ENCODE results near the gene OR4D2.
A peak's percentile ranks its signal among the peaks of the same experiment; 100 is the strongest.

Gene OR4D2

DNA sequence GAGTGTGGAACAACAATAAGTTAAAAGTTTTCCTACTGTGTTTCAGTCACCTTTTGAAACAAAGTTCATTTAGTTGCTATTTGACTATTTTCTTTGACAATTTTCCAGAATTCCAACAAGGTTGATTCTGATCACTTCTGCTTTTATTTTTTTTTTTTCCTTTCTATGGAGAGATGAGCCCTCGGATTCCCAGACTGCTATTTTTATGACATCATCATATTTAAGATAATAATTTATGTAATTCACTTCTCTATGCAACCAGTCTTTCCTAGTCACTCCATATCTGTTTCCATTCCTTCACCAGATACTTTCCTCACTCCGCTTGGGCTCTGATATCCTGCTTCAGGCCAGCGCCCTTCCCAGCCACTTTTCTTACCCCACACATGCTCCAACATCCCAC, 8.1 kb downstream of the OR4D2 start:
- DNase-seq (ENCODE audit: low spot score) = no peak

GRCh38 chr17:58176200-58176599, 9.4 kb downstream of the OR4D2 start:
- DNase-seq (ENCODE audit: low spot score) = no peak

DNA sequence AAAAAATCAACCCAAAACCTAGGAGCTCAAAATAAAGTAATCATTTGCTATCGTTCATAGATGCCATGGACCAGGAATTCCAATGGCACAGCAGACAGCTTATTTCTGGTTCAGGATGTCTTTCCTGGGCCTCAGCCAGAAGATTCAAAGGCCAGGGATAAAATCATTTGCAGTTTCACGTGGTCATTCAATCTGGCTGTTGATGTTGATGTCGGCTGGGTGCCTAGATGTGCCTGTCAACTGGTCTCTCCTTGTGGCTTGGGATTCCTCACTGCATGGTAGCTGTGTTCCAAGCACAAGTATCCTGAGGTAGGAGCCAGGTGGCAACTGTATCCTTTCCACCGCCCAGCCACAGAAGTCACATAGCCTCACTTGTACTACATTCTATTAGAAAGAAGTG, 15.0 kb downstream of the OR4D2 start:
- DNase-seq (ENCODE audit: low spot score) = no peak

GRCh38 chr17:58183514-58183913, 16.7 kb downstream of the OR4D2 start:
- no peak for DNase-seq (ENCODE audit: low spot score)

- DNase-seq (ENCODE audit: low spot score) = no peak
Observed at GRCh38 chr17:58184308-58184985, 17.7 kb downstream of the OR4D2 start.

GRCh38 chr17:58184986-58185761, 18.4 kb downstream of the OR4D2 start:
- no peak for DNase-seq (ENCODE audit: low spot score)

DNA sequence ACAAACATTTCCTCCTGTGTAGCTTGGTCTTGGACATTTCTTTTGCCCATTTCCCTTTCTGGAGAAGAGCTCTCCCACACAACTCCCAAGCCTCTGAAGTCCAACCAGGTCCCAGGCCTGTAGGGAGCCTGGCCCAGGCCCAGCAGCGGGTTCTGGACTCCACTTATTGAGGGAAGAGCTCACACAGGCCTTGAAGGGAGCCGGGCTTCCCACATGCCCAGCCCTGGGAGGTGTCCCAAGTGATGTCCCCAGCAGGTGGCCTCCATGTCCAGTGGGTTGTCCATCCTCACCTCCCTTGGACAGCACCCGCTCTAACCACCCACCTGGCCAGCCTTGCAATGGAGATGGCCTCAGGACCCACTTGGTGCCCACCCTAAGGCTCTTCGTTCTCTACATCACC, 19.8 kb downstream of the OR4D2 start:
- no peak for DNase-seq (ENCODE audit: low spot score)

GRCh38 chr17:58187063-58187462, 20.3 kb downstream of the OR4D2 start:
- no peak for DNase-seq (ENCODE audit: low spot score)

- no peak for DNase-seq (ENCODE audit: low spot score)
Observed at GRCh38 chr17:58187675-58188074, 20.9 kb downstream of the OR4D2 start.

- DNase-seq (ENCODE audit: low spot score) = no peak
Observed at GRCh38 chr17:58189436-58190146, 22.8 kb downstream of the OR4D2 start.

DNA sequence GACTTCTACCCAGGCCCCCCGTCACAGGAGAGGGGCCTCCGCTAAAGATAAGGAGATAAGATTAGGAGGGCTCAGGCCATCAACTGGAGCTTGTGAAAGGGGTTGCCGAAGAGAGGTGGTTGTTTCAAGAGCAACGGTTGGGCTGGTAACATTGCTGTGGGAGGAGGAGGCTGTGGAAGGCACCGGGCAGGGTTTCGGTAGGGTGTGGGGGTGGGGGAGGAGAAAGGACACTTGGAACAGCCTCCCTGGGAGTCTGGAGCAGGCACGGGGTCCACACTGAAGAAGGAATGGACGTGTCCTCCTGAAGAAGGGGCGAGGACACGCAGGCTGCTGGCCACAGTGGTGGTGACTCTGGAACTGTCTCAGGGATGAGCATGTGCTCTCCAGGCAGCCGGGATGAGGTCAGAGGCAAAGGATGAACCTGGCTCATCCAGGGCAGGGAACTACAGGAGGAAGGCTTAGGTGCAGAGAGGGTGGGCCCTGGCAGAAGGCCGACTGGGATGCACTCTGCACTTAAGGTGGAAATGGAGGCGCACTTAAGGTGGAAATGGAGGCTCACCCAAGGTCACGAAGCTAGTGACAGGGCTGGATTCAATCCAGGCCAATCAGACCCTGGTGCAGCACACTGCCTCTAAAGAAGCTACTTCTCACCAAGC, 24.6 kb downstream of the OR4D2 start:
- no peak for DNase-seq (ENCODE audit: low spot score)

GRCh38 chr17:58192612-58193011, 25.8 kb downstream of the OR4D2 start, which contains the start of gene EPX:
Gene EPX, plus strand, starts transcription at chr17:58192726. Its CDS starts 121 bp downstream, at chr17:58192847.
- no peak for DNase-seq (ENCODE audit: low spot score)

DNA sequence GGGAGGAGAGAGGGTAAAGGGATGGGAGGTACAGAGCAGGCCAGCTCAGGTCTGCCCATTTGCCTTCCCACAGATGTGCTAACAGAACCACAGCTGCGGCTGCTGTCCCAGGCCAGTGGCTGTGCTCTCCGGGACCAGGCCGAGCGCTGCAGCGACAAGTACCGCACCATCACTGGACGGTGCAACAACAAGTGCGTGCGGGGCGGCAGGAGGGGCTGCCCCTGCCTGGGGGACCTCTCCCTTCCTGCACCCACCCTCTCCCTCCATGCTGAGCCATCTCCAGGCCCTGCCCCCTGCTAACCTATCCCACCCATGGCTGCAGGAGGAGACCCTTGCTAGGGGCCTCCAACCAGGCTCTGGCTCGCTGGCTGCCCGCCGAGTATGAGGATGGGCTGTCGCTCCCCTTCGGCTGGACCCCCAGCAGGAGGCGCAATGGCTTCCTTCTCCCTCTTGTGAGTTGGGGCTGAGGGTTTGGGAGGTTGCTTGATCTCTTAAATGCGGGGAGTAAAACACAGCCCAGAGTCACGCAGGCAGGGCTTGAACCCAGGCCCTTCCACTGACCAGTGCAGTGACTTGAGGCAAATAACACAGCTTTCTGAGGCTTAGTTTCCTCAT, 27.0 kb downstream of the OR4D2 start:
- no peak for DNase-seq (ENCODE audit: low spot score)

- DNase-seq (ENCODE audit: low spot score) = no peak
Observed at GRCh38 chr17:58195518-58196123, 28.8 kb downstream of the OR4D2 start.

DNA sequence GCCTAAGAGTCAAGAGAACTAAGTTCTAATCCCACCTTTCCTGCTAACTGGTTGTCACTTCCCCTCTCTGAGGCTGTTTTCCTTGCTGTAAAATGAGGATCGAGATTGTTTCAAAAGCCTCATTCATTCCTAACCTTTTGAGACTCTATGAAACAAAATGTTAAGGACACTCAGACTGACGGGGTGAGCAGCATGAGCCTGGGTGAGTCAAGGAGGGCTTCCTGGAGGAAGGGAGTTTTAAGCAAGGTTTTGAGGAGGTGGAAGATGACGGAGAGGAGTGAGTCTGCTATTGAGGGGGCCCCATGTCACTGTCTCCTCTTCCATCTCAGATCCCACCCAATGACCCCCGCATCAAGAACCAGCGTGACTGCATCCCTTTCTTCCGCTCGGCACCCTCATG, 29.8 kb downstream of the OR4D2 start:
- no peak for DNase-seq (ENCODE audit: low spot score)

GRCh38 chr17:58200024-58200633, 33.3 kb downstream of the OR4D2 start:
- peak; percentile 54 for DNase-seq (ENCODE audit: low spot score)

GRCh38 chr17:58202859-58203258, 36.1 kb downstream of the OR4D2 start:
- DNase-seq (ENCODE audit: low spot score) = no peak

DNA sequence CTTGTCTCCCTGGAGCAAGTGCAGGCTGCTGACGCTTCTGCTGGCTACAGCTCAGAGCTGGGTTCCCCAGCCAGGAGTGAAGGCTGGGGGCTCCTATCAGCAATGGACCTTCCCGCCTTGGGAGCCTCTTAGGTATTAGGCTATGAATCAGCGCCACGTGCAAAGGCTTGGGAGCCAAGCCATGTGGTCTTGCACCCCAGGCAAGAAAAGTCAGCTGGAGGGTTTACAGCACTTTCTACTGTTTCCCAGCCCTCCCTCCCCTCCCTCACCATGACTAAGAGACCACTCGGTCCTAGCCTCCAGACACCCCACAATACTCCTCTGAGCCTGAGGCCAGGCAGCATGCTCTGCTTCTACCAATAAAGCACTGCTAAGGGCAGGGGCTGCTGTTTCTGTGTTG, 38.0 kb downstream of the OR4D2 start:
- no peak for DNase-seq (ENCODE audit: low spot score)

GRCh38 chr17:58205936-58206335, 39.2 kb downstream of the OR4D2 start:
- DNase-seq (ENCODE audit: low spot score) = no peak

DNA sequence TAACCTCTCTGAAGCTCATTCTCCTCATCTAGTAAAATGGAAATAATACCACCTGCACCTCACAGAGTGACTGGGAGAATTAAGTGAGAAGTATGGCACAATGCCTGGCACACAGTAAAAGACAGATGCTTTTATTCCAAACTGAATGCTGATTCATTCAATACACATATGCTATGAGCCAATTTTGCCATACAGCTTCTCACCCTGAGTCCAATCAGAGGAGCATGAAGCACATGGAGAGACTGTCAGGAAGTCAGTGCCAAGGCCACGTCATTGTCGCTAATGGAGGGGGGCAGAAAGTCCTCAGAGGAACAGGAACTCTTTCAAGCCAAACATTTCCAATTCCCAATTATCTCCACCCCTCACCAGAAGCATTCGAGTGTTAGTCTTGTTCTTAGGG, 40.7 kb downstream of the OR4D2 start:
- no peak for DNase-seq (ENCODE audit: low spot score)

DNA sequence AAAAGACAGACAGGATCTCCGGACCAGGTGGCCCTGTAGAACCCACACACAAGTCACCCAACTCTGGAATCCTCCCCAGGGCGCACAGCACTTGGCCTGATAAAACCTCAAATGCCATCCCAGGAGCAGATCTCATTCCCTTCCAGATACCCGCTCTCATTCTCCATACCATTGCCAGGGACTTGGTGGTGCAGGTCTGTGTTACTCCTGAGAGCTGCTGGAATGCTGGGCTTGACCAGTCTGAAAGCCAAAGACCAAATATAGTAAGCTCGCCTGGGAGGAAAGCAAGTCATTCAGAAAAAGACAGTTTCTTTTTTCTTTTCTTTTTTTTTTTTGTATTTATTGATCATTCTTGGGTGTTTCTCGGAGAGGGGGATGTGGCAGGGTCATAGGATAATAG, 41.6 kb downstream of the OR4D2 start:
- no peak for DNase-seq (ENCODE audit: low spot score)

Measured in hematopoietic multipotent progenitor cell treated with erythropoietin and hydrocortisone succinate and interleukin-3 and kit ligand, for 17 days (in vitro differentiated cells).